ENCODE results near the gene CHID1. TPM values are rescaled to one million over a fixed set of nuclear protein-coding genes. Genes with fewer than 3 reads are reported as not detected.
A peak's percentile ranks its signal among the peaks of the same experiment; 100 is the strongest.

The CHID1 gene
- total RNA-seq, 6 experiments from 2014 or later: 61.1 to 157 (median 78.7) TPM

GRCh38 chr11:868802-869201 is 41.8 kb downstream of the CHID1 start:
- no peak for DNase-seq
- 100% methylated on average over 2 of the region's 12 CpGs for WGBS (ENCODE audit: insufficient coverage, low coverage, low lambda C conversion rate, missing lambda C conversion rate)
- no peaks in the 10 kb centered on the region for H3K4me1 ChIP-seq
- no peak overlapping the region for H3K27ac ChIP-seq
- H3K4me3 ChIP-seq: no peak overlapping the region
- intact Hi-C loops (cut with DNase I): no loop called here
- no peak for ATAC-seq
- no peaks in the 10 kb centered on the region for H3K9me3 ChIP-seq
- TF ChIP-seq POLR2A (IDR thresholded peaks at IDR 0.05): no peak
- TF ChIP-seq, protein P1, sequence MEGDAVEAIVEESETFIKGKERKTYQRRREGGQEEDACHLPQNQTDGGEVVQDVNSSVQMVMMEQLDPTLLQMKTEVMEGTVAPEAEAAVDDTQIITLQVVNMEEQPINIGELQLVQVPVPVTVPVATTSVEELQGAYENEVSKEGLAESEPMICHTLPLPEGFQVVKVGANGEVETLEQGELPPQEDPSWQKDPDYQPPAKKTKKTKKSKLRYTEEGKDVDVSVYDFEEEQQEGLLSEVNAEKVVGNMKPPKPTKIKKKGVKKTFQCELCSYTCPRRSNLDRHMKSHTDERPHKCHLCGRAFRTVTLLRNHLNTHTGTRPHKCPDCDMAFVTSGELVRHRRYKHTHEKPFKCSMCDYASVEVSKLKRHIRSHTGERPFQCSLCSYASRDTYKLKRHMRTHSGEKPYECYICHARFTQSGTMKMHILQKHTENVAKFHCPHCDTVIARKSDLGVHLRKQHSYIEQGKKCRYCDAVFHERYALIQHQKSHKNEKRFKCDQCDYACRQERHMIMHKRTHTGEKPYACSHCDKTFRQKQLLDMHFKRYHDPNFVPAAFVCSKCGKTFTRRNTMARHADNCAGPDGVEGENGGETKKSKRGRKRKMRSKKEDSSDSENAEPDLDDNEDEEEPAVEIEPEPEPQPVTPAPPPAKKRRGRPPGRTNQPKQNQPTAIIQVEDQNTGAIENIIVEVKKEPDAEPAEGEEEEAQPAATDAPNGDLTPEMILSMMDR (IDR thresholded peaks at IDR 0.05): no peak
- H3K27me3 ChIP-seq: no peaks in the 10 kb centered on the region
- no peaks in the 10 kb centered on the region for H3K36me3 ChIP-seq

GRCh38 chr11:868394-868793 is 42.2 kb downstream of the CHID1 start:
- Histone ChIP-seq H3K9me3 (no peaks in the 10 kb centered on the region), H3K36me3 (no peaks in the 10 kb centered on the region), H3K27me3 (no peaks in the 10 kb centered on the region), H3K27ac (no peak overlapping the region), H3K4me1 (no peaks in the 10 kb centered on the region), H3K4me3 (no peak overlapping the region)
- DNase-seq (no peak), ATAC-seq (no peak)
- intact Hi-C loops (cut with DNase I): no loop called here
- 100% methylated on average over 2 of the region's 17 CpGs for WGBS (ENCODE audit: insufficient coverage, low coverage, low lambda C conversion rate, missing lambda C conversion rate)
- TF ChIP-seq, protein P1 (IDR thresholded peaks at IDR 0.05): no peak
- no peak for TF ChIP-seq POLR2A (IDR thresholded peaks at IDR 0.05)

DNA sequence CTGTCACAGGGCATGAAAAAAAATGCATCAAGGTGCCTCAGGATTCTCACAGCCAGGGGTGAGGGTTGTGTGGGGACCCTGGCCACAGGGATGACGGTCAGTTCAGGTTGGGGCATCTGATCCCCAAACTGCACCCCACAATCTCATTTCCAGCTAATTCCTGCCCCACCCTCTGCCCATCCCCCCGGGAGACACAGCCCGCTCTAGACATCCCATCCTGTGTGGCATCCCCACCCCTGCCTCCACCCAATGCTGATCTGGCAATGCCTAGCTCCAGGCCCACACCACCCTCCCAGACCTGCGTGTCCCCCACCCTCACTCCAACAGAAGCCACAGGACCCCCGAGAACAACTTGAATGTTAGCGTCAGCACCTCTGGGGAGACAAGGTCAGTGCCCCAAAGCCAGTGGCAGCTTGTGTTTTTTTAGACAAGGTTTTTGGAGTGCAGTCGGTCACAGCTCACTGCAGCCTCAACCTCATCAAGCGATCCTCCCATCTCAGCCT is 42.7 kb downstream of the CHID1 start:
- no peak overlapping the region for H3K27ac ChIP-seq
- no peak overlapping the region for H3K4me3 ChIP-seq
- intact Hi-C loops (cut with DNase I): no loop called here
- WGBS (ENCODE audit: insufficient coverage, low coverage, low lambda C conversion rate, missing lambda C conversion rate): 90% methylated on average over 2 of the region's 8 CpGs
- no peaks in the 10 kb centered on the region for H3K27me3 ChIP-seq
- no peaks in the 10 kb centered on the region for H3K36me3 ChIP-seq
- no peak for TF ChIP-seq POLR2A (IDR thresholded peaks at IDR 0.05)
- TF ChIP-seq, protein P1 (IDR thresholded peaks at IDR 0.05): no peak
- H3K4me1 ChIP-seq: no peaks in the 10 kb centered on the region
- DNase-seq (no peak), ATAC-seq (no peak)
- H3K9me3 ChIP-seq: no peaks in the 10 kb centered on the region

GRCh38 chr11:866481-866880 is 44.1 kb downstream of the CHID1 start:
- intact Hi-C loops (cut with DNase I): no loop called here
- Histone ChIP-seq H3K4me1 (no peaks in the 10 kb centered on the region), H3K9me3 (no peaks in the 10 kb centered on the region), H3K36me3 (no peaks in the 10 kb centered on the region), H3K27ac (no peak overlapping the region), H3K4me3 (no peak overlapping the region), H3K27me3 (no peaks in the 10 kb centered on the region)
- no peak for TF ChIP-seq POLR2A (IDR thresholded peaks at IDR 0.05)
- TF ChIP-seq, protein P1 (IDR thresholded peaks at IDR 0.05): no peak
- DNase-seq: peak in 1 of 3 donors; percentile 28
- no CpG with 5 or more reads among the region's 14 CpGs for whole genome bisulfite sequencing (ENCODE audit: insufficient coverage, low coverage, low lambda C conversion rate, missing lambda C conversion rate)
- peak in 2 of 4 donors; percentile 2 to 5 for ATAC-seq

Measured in right lobe of liver (tissue), 6 donors.